Activated CD8-positive, alpha-beta memory T cell treated with anti-CD3 and anti-CD28 coated beads, Interleukin-2, amount 50 U/mL, for 1 hour (primary cell): ENCODE results near the gene POLD2.

Source experiments
- DNase-seq: peaks from one replicate; pipeline ENCODE4 v3.0.0-alpha.2; 2020; ENCODE audit errors: extremely low read depth

POLD2 gene

DNA sequence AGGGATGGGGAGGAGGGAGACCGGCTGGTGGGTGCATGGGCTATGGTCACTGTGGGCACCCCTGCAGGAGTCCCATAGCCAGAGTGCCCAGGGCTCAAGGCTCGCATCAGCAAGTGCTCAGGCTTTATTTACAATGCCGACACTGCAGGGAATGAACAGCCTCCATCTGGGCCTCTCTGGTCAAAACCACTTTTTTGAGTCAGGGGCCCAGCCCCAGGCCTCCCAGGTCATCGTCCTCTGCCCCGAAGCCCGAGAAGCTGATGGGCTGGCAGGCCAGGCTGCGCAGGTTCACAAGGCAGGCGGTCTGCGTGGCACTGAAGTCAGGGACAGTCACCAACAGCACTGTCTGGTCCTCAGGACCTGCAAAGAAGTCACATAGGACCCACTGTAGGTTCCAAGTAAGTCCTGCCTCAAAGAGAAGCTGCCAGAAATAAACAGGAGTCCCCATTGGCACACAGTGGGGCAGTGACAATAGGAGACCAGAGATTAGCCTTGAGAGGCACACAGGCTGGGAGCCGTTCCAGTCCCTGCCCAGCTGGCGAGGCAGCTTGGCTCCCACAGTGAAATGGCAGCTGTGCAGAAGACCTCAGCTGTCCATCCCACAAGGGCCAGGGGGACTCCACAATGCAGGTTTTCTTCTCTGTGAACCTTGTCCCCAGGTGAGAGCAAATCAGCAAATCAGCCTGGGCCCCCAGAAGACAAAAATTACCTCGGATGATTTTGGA is 8.6 kb downstream of the POLD2 start:
- DNase-seq: no peak

DNA sequence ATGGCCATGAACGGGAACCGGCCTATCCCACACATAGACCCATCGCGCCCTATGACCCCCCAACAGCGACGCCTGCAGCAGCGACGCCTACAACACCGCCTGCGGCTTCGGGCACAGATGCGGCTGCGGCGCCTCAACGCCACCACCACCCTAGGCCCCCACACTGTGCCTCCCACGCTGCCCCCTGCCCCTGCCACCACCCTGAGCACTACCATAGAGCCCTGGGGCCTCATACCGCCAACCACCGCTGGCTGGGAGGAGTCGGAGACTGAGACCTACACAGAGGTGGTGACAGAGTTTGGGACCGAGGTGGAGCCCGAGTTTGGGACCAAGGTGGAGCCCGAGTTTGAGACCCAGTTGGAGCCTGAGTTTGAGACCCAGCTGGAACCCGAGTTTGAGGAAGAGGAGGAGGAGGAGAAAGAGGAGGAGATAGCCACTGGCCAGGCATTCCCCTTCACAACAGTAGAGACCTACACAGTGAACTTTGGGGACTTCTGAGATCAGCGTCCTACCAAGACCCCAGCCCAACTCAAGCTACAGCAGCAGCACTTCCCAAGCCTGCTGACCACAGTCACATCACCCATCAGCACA is 9.5 kb downstream of the POLD2 start:
- DNase-seq: no peak

DNA sequence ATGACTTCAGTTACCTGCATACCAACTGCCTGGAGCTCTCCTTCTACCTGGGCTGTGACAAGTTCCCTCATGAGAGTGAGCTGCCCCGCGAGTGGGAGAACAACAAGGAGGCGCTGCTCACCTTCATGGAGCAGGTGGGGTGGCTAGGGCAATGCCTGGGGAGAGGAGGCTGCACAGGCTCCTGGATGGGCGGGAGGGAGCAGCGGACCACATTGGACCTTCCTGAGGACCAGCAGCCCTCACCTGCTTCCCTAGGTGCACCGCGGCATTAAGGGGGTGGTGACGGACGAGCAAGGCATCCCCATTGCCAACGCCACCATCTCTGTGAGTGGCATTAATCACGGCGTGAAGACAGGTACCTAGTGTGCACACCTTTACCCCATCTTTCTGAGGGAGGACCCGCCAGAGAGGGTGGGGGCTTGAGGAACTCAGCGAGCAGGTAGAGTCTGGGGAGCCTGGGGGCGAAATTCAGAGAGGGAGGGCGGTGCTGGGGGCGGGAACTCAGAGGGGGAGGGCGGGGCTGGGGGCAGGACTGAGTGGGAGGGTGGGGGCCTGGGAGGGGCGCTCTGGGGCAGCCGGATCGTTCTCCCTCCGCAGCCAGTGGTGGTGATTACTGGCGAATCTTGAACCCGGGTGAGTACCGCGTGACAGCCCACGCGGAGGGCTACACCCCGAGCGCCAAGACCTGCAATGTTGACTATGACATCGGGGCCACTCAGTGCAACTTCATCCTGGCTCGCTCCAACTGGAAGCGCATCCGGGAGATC is 10.2 kb downstream of the POLD2 start:
- DNase-seq: no peak

DNA sequence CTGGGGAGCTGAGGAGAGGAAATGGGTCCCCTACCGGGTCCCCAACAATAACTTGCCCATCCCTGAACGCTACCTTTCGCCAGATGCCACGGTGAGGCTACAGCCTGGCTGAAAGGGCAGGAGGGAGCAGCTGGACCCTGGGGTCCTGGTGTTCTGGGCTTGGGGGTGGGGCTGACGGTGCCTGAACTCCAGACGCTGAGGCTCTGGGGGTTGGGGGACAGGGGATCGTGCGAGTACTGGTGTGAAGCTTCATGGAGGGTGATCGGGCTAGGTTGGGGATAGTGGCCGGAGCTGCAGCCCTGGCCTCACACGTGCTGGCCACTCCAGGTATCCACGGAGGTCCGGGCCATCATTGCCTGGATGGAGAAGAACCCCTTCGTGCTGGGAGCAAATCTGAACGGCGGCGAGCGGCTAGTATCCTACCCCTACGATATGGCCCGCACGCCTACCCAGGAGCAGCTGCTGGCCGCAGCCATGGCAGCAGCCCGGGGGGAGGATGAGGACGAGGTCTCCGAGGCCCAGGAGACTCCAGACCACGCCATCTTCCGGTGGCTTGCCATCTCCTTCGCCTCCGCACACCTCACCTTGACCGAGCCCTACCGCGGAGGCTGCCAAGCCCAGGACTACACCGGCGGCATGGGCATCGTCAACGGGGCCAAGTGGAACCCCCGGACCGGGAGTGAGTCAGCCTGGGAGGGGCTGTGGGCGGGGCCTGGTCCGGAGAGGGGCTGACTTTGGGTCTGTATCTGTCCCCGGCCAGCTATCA is 10.9 kb downstream of the POLD2 start:
- no peak for DNase-seq

DNA sequence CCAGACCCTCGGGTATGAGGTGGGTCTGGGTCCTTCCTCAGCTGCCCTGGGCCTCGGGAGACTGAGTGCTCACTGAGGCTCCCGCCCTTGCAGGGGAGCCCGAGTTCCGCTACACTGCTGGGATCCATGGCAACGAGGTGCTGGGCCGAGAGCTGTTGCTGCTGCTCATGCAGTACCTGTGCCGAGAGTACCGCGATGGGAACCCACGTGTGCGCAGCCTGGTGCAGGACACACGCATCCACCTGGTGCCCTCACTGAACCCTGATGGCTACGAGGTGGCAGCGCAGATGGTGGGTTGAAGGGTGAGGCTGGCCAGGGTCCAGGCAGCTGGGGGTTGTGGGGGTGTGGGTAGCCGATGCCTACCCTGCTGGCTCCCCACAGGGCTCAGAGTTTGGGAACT is 11.6 kb downstream of the POLD2 start:
- DNase-seq: no peak

DNA sequence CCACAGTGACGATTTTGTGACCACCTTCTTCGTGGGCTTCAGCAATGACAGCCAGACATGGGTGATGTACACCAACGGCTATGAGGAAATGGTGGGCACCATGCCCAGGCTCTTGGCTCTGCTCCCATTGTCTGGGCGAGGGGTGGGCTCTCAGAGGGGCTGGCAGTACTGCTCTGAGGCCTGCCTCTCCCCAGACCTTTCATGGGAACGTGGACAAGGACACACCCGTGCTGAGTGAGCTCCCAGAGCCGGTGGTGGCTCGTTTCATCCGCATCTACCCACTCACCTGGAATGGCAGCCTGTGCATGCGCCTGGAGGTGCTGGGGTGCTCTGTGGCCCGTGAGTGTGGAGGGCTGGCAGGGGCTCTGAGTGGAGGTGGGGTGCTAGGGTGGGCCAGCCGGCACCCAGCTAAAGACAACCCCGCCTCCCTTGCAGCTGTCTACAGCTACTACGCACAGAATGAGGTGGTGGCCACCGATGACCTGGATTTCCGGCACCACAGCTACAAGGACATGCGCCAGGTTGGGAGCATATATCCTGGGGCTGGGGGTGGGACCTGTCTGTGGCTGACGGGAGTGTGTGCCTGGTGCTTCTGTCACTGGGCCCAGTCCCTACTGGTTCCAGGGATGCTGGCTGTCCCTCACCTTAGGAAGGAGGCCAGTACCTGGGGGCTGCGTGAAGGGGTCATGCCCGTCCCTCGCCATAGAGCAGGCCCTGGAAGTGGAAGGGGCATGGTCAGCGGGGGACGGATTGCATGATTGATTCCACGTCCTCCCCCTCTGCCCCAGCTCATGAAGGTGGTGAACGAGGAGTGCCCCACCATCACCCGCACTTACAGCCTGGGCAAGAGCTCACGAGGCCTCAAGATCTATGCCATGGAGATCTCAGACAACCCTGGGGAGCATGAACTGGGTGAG is 12.4 kb downstream of the POLD2 start:
- DNase-seq: no peak

DNA sequence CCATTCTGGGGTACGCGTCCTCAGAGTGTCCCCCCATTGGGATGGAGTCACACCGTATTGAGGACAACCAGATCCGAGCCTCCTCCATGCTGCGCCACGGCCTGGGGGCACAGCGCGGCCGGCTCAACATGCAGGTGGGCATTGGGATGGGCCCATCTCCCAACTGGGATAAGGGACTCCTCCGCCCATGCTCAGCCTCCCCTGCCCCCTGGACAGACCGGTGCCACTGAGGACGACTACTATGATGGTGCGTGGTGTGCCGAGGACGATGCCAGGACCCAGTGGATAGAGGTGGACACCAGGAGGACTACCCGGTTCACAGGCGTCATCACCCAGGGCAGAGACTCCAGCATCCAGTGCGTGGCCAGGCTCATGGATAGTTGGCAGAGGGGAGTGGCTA is 13.4 kb downstream of the POLD2 start:
- DNase-seq: no peak

DNA sequence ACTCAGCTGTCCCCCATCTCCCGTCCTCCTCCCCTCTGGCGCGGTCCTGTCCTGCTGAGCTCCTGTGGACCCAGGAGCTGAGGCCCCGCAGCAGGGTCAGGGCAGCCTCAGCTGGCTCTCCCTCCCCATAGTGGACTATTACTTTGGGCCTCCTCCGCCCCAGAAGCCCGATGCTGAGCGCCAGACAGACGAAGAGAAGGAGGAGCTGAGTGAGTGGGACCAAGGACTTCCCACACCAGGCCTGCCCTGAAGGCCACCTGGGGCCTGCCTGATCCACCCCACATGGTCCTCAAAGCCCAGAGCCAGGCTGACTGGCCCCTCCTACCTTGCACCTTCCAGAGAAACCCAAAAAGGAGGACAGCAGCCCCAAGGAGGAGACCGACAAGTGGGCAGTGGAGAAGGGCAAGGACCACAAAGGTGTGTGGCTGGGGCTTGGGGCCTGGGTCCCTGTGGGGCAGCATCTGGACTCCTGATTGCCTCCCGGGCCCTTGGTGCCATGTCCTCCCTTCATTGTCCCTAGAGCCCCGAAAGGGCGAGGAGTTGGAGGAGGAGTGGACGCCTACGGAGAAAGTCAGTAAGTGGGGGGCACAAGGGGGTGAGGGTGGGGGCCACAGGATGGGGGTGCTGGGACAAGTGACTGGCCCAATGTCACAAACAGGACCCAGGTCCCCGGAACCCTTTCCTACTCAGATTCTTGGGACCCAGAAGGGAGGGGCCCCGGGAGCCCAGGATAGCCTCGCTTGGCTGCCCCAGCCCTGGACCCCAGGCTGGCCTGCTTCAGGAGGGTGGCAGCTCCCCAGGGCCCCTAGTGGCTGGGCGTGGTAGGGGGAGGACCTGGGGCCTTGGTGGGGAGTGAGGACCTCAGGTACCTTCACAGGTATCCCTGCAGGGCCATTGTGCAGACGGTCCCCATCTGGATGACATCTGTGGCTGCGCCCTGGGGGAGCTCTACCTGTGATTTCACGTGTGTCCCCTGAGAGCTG is 14.3 kb downstream of the POLD2 start:
- DNase-seq: no peak

DNA sequence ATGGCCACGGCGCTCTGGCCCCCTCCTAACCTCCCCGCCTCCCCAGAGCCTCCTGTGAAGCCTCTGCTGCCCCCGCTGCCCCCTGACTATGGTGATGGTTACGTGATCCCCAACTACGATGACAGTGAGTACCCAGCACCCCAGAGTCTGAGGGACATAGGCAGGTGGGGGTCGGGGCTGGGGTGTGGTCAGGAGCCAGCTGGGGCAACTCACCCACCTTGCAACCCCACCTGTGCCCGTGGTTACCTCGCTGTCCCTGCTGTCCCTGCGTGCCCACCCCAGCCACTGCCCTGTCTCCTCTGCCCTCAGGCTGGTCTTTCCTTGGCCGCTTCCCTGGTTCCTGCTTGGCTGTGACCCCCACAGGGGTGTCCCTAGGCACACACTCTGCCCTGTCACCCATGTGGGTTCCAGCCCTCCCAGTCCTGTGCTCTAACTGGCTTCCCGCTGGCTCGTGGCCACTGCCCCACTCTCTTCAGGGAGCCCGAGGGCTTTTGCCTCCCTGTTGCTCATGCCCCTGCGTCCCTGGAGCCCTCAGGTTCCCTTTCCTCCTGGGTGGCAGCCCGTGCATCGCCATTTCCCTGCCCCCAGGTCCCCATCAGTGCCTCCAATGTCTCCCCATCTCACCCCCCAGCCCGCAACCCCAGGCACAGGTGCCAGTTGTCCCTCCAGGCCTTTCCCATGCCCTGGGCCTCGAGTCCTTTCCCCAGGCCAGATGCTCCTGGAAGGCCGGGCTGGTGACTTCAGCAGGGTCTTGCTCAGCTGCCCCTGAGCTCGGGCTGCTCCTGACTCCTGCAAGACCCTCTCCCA is 15.2 kb downstream of the POLD2 start:
- no peak for DNase-seq

DNA sequence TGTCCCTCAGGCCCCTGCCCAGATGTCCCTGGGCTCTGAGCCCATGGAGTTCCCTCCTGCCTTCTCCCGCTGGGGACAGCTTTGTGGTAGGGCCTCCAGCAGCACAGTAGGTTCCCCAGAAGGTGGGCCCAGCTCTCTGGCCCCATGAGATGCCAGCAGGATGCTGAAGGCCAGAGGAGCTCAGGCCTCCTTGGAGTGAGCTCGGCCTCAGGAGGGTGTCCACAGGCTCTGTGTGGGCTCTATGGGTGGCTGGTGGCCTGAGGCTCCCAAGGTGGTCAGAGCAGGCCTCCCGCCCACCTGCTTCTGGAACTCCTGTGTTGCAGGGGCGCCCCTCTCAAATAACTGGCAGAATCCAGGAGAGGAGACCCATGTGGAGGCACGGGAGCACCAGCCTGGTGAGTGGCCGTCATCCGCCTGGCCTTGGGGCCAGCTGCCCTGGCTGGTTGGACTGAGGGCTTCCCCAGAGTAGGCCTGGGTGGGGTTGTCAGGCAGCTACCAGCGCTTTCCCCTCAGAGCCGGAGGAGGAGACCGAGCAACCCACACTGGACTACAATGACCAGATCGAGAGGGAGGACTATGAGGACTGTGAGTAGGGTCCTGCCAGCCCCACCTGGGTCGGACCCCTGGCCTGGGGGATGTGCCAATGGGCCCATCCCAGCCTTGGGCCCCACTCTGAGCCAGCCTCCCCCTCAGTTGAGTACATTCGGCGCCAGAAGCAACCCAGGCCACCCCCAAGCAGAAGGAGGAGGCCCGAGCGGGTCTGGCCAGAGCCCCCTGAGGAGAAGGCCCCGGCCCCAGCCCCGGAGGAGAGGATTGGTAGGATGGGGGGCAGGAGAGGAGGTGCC is 16.0 kb downstream of the POLD2 start:
- no peak for DNase-seq

DNA sequence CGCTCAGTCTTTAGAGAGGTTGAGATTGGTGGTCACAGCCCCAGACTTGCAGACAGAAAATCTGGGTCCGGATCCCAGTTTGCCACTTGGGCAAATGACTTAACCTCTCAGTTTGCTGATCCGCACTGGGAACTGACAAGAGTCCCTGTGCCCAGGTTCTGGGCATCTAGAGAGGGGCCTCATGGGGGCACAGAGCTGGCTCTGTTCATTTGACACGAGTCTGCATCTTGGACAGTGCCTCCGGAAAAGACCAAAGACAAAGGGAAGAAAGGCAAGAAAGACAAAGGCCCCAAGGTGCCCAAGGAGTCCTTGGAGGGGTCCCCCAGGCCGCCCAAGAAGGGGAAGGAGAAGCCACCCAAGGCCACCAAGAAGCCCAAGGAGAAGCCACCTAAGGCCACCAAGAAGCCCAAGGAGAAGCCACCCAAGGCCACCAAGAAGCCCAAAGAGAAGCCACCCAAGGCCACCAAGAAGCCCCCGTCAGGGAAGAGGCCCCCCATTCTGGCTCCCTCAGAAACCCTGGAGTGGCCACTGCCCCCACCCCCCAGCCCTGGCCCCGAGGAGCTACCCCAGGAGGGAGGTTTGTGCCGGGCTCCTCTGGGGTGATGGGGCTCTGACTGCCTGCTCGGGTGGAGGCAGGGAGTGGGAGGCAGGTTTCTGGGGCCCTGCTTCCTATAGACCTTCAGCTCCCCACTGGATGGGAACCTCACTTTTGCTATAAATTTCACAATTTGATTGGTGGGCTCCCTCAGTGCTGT is 16.9 kb downstream of the POLD2 start:
- DNase-seq: no peak

DNA sequence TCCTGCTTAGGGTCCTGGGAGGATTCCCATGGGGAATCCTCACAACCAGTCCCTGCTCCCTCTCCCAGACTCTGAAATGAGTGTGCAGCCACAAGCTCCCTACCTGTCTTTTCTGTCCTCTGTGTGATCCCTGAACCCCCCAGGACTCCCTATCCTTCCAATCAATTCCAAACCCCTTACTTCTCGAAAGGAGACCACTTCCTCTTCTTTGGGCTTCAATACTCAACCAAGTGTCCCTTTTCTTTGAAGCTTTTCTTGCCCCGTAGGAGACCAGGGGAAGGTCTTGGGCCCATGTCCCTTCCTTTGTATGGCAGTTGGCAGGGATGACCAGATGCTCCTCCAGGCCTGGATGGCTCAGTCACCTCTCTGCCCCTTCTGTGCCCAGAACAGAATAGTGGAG is 17.5 kb downstream of the POLD2 start:
- no peak for DNase-seq

DNA sequence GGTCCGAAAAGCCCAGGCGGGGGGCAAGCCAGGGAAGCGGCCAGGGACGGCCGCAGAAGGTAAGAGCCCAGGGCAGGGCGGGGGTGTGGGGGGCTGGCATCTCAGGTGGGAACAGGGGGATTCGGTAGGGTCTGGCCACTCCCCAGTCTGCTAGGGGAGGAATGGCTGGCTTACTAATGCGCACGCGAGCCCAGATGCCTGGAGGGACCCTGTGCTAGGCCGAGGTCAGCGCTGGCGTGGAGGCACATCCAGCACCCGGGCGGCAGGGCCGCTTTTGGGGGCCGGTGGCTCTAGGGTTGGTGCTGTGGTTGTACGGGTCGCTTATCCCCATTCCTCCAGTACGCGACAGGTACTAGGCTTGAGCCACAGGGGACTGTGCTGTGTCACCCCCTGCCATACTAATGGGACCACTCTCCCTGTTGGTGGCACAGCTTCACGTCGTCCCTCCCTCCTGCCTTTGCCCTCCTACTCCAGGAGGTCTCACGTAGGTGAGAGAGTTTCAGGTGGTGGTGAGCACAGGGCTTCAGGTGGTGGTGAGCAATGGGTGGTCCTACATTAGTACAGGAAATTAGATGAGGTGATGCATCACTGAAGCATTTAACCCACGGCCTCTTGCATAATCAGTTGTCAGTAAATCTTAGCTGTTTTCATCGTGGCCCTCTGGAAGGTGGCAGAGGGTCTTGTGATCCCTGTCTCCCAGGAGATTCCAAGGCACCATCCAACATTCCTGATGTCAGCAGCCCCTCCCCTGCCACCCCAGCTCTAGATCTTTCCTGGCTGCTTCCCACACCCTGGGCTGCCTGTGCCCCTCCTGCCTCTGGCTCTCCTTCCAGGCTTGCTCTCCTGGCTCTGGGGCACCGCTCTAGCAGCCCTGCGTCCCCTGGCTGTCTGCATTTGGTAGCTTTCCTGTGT is 18.2 kb downstream of the POLD2 start:
- no peak for DNase-seq

DNA sequence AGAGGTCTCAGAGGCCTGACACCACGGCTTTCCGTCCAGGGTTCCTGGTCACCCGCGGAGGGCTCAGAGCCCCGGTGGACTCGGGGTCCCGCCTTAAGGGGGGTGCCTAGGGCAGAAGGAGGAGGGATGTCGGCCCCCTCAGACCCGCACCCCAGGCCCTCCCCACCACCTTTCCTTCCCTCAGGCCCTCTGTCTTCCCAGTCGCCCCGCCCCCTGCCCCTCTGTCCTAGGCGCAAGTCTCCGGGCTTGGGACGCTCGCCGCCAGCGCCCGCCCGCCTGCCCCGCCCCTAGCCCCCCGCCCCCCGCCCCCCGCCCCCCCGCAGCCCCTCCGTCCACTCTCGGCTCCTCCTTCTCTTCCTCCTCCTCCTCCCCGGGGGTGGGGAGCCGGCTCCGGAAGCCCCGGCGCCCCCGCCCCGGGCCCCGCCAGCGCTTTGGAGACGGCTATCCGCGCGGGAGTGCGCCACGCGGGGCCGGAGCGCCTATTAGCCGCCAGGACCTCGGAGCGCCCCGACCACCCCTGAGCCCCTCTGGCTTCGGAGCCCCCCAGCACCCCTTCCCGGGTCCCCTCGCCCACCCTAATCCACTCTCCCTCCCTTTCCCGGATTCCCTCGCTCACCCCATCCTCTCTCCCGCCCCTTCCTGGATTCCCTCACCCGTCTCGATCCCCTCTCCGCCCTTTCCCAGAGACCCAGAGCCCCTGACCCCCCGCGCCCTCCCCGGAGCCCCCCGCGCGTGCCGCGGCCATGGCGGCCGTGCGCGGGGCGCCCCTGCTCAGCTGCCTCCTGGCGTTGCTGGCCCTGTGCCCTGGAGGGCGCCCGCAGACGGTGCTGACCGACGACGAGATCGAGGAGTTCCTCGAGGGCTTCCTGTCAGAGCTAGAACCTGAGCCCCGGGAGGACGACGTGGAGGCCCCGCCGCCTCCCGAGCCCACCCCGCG is 19.2 kb downstream of the POLD2 start, which contains the start of gene AEBP1:
AEBP1 (plus strand) TSS at position 423 of the 937 bp plus-strand sequence; CDS start at position 744, 321 bp downstream.
- no peak for DNase-seq

DNA sequence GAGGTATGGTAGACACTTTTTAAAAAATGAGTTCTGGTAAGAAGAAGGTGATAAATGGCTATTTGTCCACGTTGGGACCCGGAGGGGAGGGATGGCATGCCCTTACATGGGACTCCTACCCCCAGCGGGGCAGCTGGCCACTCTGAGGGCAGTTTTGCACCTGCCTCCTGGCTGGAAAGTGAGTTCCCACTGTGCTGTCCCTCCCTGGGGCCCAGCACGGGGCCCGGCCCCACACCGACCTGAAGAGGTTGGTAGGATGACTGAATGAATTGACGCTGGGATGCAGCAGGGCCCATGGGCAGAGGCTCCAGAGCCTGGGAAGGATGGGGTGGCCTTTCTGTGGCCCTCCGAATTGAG is 19.8 kb downstream of the POLD2 start:
- no peak for DNase-seq
